ENCODE data around the gene METTL26.

DNA sequence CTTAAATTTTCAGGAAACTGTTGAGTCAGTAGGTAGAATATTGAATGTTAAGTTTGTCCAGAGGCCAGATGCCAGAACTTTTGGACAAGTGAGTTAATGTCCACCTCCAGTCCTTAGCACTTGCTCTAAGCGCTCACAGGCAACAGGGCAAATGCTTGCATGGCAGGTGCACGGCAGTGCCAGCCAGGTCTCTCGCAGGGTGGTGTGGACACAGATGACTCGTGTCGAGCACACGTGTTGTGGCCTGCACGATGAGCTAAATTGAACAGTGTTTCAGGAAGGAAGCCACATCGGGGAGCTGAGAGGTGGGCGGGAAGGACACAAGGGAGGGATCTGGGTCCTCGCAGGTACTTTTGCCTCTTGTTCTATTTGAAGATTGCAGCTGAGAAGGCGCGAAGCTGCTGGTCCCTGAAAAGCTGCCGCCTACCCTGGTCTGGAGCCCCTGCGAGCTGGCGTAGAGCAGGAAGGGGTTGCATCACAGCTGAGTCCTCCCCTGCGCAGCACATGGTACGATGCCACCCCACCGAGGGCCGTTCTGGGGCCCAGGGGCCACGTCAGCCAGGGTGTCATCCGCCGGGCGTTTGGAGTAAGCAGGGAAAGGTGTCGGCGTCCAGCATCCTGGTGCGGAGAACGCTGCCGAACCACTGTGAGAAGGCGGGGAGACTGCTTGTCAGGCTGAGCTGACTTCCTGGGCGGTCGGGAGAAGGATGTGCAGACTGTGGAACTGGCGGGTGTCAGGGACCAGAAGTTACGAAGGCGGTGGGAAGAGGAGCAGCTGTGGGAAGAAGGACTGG, 40.0 kb downstream of the METTL26 start:
- TF ChIP-seq, protein P1, sequence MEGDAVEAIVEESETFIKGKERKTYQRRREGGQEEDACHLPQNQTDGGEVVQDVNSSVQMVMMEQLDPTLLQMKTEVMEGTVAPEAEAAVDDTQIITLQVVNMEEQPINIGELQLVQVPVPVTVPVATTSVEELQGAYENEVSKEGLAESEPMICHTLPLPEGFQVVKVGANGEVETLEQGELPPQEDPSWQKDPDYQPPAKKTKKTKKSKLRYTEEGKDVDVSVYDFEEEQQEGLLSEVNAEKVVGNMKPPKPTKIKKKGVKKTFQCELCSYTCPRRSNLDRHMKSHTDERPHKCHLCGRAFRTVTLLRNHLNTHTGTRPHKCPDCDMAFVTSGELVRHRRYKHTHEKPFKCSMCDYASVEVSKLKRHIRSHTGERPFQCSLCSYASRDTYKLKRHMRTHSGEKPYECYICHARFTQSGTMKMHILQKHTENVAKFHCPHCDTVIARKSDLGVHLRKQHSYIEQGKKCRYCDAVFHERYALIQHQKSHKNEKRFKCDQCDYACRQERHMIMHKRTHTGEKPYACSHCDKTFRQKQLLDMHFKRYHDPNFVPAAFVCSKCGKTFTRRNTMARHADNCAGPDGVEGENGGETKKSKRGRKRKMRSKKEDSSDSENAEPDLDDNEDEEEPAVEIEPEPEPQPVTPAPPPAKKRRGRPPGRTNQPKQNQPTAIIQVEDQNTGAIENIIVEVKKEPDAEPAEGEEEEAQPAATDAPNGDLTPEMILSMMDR (IDR thresholded peaks at IDR 0.05), result no peak
- no peak for TF ChIP-seq POLR2A (IDR thresholded peaks at IDR 0.05)
- TF ChIP-seq EP300 (IDR thresholded peaks at IDR 0.05), result no peak
- TF ChIP-seq POLR2AphosphoS5 (IDR thresholded peaks at IDR 0.05), result no peak
